HG03039 (cell line): ENCODE results near the gene GLA.
A peak's percentile ranks its signal among the peaks of the same experiment; 100 is the strongest.

Source experiments
- ATAC-seq: cut with Tn5 transposase; IDR thresholded peaks from one replicate; pipeline ENCODE4 v1.9.1; 2021; ENCODE audit warnings: mild to moderate bottlenecking, moderate library complexity; ENCODE audit not compliant: unreplicated experiment

GLA gene

DNA sequence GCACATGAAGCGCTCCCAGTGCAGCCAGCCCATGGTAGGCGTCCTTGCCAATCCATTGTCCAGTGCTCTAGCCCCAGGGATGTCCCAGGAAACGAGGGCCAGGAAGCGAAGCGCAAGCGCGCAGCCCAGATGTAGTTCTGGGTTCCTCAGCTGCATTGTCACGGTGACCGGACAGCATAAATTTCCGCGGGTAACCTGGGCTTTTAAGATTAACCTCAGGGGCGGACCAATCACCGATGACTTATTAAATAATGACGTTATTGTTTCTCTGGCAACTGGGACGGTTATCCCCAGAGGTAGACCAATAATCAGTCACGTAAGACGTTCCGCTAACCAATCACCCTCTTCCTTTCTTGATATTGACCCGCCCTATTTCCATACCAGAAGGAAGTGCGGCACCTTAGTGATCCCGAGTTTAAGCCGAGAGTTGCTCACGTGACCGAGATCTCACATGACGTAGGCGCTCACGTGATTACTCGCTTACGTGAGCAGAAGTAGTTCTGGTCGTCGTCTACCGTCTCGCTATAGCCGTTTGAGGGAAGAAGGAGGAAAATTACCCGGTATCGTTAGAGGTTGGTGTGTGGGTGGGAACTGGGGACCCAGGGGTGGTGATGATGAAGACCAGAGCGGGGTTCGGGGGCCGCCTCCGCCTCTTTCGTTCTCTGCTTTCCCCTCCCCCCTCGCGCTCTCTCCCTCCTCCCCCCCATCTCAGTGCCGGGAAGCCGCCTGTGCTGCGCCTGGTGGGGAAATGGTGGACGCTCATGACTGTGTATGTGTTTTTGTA is at the start of gene GLA, which contains the start of gene HNRNPH2:
TSS of gene GLA (minus strand) at position 178 of the 784 bp plus-strand sequence. CDS start at position 156, 22 bp downstream.
TSS of gene HNRNPH2 (plus strand) at position 475 of the 784 bp plus-strand sequence. CDS start 3,767 bp downstream, outside the sequence.
- peak; percentile 92 for ATAC-seq

DNA sequence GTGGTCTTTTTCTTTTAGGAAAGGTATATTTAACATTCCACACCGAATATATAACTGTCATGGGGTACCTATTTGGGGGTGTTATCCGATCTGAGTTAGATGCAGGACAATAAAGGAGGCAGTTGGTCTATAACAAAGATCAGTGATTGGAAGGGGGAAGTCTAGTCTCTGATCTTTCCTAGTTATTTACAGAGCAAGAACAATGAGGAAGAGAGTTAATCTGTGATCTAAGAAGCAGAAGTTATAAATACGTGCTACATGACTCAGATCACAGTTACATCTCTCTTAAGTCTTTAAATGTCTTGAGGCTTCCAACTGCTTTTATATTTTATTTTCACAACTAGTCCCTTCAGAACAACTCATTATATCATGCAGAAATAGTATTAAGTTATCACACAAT is 44.3 kb upstream of the GLA start:
- ATAC-seq: no peak

DNA sequence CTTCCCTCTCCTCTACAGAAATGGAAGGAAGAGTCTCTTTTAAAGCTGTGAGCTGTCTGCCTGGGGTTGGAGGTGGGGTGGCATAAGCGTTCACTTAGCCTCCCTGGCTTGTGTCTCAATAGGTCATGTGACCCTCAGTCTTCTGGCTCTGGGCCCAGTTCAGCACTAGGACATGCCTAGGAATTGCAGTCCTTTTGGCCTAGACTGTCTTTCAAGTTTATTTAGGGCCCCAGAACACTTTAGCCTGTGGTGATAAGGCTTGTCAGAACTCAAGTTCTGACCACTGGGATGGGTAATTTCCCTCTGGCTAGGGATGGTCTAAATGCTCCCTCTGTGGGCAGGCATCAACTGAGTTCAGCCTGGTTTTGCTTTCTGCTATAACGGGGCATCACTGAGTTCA is 43.2 kb upstream of the GLA start:
- no peak for ATAC-seq

DNA sequence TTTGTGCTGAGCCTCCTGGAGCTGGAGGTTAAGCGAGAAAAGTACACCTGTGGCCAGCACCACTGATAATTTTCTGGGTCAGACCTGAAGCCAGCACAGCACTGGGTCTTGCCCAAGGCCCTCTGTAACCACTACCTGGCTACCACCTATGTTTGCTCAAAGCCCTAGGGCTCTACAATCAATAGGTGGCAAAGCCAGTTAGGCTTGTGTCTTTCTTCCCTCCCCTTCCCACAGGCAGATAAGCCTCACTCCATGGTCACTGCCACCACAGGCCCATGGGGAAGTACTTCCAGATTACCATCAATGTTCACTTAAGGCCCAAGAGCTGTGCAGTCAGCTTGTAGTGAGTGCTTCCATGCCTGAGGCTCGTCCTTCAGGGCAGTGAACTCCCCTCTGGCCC is 42.4 kb upstream of the GLA start:
- ATAC-seq: no peak

- ATAC-seq: no peak
Measured at GRCh38 chrX:101449279-101449678, 41.6 kb upstream of the GLA start.

DNA sequence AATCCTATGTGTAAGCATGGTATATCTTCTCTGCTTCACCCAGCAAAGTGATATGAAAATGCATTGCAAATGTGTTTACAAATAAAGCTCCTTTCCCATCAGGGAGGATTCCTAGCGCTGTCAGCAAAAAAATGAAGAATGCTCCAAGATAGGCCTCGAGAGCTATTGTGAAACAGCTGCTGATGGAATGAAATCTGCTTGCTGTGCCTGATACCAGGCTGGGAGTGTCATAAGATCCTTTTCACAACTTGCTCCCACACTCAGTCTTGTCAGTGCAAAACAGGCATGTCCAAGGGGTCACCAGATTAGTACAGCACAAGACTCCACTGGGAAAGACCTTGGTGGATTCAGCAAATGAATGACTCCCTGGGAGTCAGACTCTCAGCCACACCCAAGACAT is 34.4 kb upstream of the GLA start:
- ATAC-seq: no peak

- peak; percentile 94 for ATAC-seq
Measured at GRCh38 chrX:101430457-101431078, 22.8 kb upstream of the GLA start.

DNA sequence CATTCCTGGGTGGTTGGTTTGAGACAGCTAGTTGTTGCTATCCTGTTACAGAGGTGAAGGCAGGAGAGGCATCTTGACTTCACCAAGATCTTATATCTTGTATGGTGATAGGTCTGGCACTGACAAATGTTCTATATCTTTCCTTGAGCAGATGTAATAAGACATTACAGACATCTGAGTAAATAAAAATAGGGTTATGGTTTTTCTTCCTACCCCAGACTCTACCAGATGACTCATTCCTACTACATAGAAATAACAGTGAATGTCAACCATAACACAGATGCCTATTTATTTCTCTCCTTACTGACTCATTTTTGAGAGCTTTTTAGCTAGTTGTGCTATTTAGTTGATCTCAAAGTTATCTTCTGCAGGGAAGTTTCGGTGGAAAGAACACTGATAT is 22.2 kb upstream of the GLA start:
- ATAC-seq: peak; percentile 64

- no peak for ATAC-seq
Measured at GRCh38 chrX:101427954-101428353, 20.2 kb upstream of the GLA start.

GRCh38 chrX:101419489-101419888 is 11.8 kb upstream of the GLA start:
- ATAC-seq: no peak

DNA sequence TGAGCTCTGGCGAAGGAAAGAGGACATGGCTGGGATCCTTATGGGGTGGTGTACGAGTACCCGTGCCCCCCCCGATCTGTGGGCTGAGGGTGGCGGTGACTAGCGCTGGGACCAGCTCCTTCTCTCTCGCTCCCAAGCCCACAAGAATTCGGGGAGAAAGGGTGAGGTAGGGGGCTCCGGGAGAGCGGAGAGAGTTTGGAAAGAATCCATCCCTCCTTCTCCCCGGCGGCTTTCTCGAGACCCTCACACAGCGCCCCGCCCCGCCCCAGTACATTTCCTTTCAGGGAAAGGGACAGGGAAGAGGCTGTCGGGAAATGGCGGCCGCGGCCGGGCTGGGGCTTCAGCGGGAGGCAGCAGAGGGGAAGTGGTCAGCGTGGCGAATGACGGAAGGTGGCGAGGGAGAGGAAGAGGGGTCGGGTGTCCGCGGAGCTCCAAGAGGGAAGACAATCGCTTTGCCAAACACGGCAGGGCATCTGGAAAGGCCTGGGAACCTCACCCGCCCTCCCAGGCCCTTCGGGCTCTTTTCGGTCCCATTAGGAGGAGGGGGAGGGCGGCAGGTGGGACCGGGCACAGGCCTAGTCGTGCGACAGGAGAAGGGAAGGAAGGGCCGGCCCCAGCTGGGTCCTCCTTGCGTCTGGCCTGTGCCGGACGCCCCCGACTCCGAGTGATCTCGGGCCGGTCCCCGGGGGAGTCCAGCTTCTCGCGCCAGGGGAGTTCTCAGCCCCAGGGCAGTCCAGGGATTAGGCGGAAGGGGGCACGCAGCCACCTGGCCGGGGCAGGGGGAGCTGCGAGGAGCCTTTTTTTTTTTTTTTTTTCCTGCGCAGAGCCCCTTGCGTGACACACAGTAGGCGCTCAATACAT is 10.5 kb upstream of the GLA start:
- ATAC-seq: peak; percentile 44

DNA sequence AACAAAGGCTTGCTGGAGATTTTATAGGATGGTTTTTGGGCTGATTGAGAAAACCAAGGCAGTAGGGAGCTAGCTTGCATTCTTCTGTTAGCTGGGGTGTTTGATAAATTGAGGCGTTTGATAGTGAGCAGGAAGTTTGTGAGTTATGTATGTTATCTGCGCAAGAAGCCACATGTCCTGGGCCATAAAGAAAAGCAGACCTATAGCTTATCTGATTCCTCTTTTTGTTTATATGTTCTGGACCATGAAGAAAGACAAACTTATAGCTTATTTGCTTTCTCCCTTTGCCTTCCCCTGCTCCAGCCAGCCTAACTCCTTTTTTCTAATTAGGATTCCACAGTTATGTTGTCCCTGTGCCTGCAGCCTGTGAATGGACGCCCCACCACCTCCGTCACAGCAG is 9.5 kb upstream of the GLA start:
- no peak for ATAC-seq

- no peak for ATAC-seq
Measured at GRCh38 chrX:101416691-101417090, 9.0 kb upstream of the GLA start.

DNA sequence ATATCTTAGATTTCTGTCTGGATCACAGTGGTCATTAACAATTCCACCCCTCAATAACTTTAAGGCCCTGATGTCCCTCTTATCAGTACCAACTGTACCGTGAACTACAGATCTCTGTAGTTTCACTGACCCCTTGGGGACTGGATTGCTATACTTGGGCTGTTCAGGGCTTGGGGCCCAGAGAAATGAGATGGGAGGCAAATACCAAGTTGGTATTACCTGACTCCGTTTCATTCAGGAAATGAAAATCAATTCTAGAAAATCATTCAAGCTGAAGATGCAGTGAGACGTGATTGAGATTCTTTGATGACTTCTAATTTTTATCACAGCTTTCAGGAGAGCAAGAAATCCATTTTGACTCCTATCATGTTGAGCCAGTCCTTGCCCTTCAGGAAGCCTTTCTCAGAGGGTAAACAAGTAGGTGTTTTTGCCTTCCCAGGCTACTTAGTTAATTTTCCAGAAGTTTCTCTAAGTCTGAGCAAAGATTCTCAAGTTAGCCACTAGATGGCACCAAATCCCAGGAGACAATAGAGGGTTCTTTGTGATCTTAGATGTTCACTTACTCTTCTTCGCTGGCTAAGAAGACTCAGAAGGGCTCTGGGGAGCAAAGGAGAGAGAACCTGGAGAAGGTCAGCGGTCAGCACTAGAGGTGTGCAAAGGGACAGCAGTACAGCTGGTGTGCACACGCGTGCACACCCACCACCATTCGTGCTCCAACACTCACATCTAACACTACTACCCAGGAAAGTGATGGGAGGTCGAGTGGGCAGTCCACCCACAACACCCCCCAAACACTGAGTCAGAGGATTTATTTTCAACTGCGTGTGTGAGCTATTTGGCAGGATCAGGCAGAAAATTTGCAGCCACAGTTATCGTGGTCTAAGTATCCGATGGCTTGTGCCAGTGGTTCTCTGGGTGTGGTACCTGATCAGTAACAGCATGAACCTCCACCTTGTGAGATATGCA is 7.7 kb upstream of the GLA start:
- no peak for ATAC-seq

- ATAC-seq: no peak
Measured at GRCh38 chrX:101411984-101412383, 4.3 kb upstream of the GLA start.

DNA sequence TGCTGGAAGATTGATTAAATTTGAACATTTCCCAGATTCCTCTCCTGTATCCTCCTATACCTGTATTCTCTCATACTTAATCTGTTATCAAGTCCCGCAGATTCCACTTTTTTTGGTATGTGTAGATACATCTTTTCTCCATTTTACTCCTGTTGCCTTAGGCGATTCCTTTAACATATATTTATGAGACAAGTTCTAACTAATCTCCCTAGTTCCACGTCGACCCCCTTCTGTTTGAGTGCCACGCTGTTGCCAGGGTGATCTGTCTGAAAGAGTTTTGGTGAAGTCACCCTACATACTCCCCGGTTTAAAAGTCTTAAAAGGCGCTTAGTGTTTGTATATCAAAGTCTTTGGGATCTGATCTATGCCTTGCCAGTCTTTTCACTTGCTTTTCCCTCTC is 2.7 kb upstream of the GLA start:
- no peak for ATAC-seq

GRCh38 chrX:101409043-101409442 is 1.3 kb upstream of the GLA start:
- no peak for ATAC-seq

- peak; percentile 27 for ATAC-seq
Measured at GRCh38 chrX:101408532-101408841, 762 bp upstream of the GLA start.

GRCh38 chrX:101407167-101407747 is 468 bp downstream of the GLA start:
- no peak for ATAC-seq

DNA sequence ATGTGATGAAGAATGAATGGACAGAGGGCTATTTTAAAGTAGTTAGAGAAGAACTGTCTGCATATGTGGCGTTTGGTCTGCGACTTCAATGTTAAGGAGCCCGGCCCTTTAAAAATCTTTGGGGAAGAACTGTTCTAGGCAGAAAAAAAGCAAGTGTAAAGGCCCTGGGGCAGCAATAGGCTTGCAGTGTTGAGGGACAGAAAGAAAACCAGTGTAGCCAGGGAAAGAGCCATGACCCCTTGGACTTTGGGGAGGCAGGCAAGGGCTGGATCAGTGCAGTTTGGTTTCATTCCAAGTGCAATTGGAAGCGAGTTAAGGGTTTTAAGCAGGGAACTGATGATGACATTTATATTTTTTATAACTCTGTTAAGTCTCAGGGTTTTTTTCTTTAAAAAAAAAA is 7.9 kb downstream of the GLA start:
- ATAC-seq: no peak
